SK-N-SH (cell line): Measurements from ENCODE around the gene AFAP1L1. TPM values are rescaled to one million over a fixed set of nuclear protein-coding genes. Genes with fewer than 3 reads are reported as not detected.
A peak's percentile ranks its signal among the peaks of the same experiment; 100 is the strongest.

ENCODE experiments used
- CTCF ChIA-PET: fragments of 300-600, 350-600 bp; formaldehyde crosslinking; extraction: SDS; loops from one replicate; lab custom pipeline; 2021; lab: Yijun Ruan, JAX
- POLR2A ChIA-PET: fragments of 350-600 bp; sonication (Branson Sonifier 250); formaldehyde crosslinking; extraction: SDS; loops from one replicate; lab custom pipeline; 2020; ENCODE audit warnings: antibody characterized with exemption, inconsistent platforms; lab: Yijun Ruan, JAX
- DNase-seq: peaks from one replicate; pipeline ENCODE4 v3.0.0; 2012
- H2AFZ ChIP-seq: fragments of 200-600 bp; sonication (generic); 2 replicates; pipeline ENCODE4 v1.8.1; 2016; ENCODE audit warnings: antibody characterized with exemption, mild to moderate bottlenecking, low read depth
- H3F3A ChIP-seq: fragments of 200-600 bp; sonication (generic); replicated peaks from 2 replicates; pipeline ENCODE3; 2016; ENCODE audit warnings: antibody characterized with exemption, mild to moderate bottlenecking; ENCODE audit not compliant: insufficient read depth
- H3K27ac ChIP-seq, 2 experiments: fragments of 200-500 bp in 1 of 2; fragments of 200-600 bp in 1 of 2; sonication (Bioruptor generic) in 1 of 2; sonication (generic), shearing (Covaris generic) in 1 of 2; 2 replicates each; pipeline versions ENCODE4 v1.5.1 to v1.6.1; 2014 to 2016; ENCODE audit warnings: low read depth in 2 of 2, inconsistent platforms in 1 of 2, low read length in 1 of 2, mild to moderate bottlenecking in 1 of 2, mixed read lengths in 1 of 2
- H3K27me3 ChIP-seq: fragments of 200-600 bp; sonication (generic), shearing (Covaris generic); 2 replicates; pipeline ENCODE4 v1.6.1; 2016; ENCODE audit warnings: mixed run types; ENCODE audit not compliant: insufficient read depth
- H3K36me3 ChIP-seq, 2 experiments: fragments of 200-500 bp in 1 of 2; fragments of 200-600 bp in 1 of 2; sonication (Bioruptor generic) in 1 of 2; sonication (generic) in 1 of 2; replicated peaks in 1 of 2; 2 replicates each; pipeline versions ENCODE3 to v1.5.1; 2014 to 2016; ENCODE audit warnings: low read length in 1 of 2, mild to moderate bottlenecking in 1 of 2; ENCODE audit not compliant: insufficient read depth in 2 of 2, control insufficient read depth in 1 of 2
- H3K4me1 ChIP-seq, 2 experiments: fragments of 200-500 bp in 1 of 2; fragments of 200-600 bp in 1 of 2; sonication (Bioruptor generic) in 1 of 2; sonication (generic), shearing (Covaris generic) in 1 of 2; 2 replicates each; pipeline versions ENCODE4 v1.5.1 to v1.6.1; 2014 to 2016; ENCODE audit warnings: low read depth in 1 of 2, low read length in 1 of 2, mixed run types in 1 of 2; ENCODE audit not compliant: insufficient read depth in 2 of 2, control insufficient read depth in 1 of 2
- H3K4me2 ChIP-seq: fragments of 200-600 bp; sonication (generic), shearing (Covaris generic); 2 replicates; pipeline ENCODE4 v1.6.1; 2017; ENCODE audit warnings: mixed run types
- H3K4me3 ChIP-seq, 2 experiments: fragments of 200-500 bp in 1 of 2; fragments of 200-600 bp in 1 of 2; sonication (Bioruptor generic) in 1 of 2; sonication (generic), shearing (Covaris generic) in 1 of 2; 2 replicates each; pipeline versions ENCODE4 v1.5.1 to v1.8.1; 2014 to 2016; ENCODE audit warnings: low read depth in 2 of 2, inconsistent platforms in 1 of 2, low read length in 1 of 2, mild to moderate bottlenecking in 1 of 2, mixed read lengths in 1 of 2, moderate library complexity in 1 of 2
- H3K79me2 ChIP-seq: fragments of 200-600 bp; sonication (generic); 2 replicates; pipeline ENCODE4 v1.8.1; 2017; ENCODE audit warnings: mild to moderate bottlenecking; ENCODE audit not compliant: insufficient read depth
- H3K9ac ChIP-seq: fragments of 200-600 bp; sonication (generic); 2 replicates; pipeline ENCODE4 v1.6.1; 2017; ENCODE audit warnings: mixed run types
- H3K9me2 ChIP-seq: fragments of 200-600 bp; sonication (generic); 2 replicates; pipeline ENCODE4 v1.6.1; 2017; ENCODE audit warnings: mixed run types
- H3K9me3 ChIP-seq: fragments of 200-600 bp; sonication (generic); 2 replicates; pipeline ENCODE4 v1.6.1; 2017; ENCODE audit warnings: mixed run types, mild to moderate bottlenecking, moderate library complexity
- H4K20me1 ChIP-seq: fragments of 200-600 bp; sonication (generic); 2 replicates; pipeline ENCODE4 v1.6.1; 2017; ENCODE audit warnings: mild to moderate bottlenecking, mixed run types; ENCODE audit not compliant: insufficient read depth
- CTCF ChIP-seq: fragments of 200-600 bp; sonication (generic); IDR thresholded peaks from 2 replicates; pipeline ENCODE4 v1.6.1; 2017; ENCODE audit warnings: antibody characterized with exemption, mild to moderate bottlenecking, moderate library complexity
- EP300 ChIP-seq, 2 experiments: IDR thresholded peaks; 2 replicates each; pipeline versions ENCODE4 v1.4.0 to v1.6.1; 2012; ENCODE audit warnings: borderline replicate concordance in 1 of 2, low read depth in 1 of 2, low read length in 1 of 2
- FOXJ3 ChIP-seq: sonication (generic); formaldehyde crosslinking; IDR thresholded peaks from 2 replicates; pipeline ENCODE4 v1.5.1; 2020; ENCODE audit warnings: mild to moderate bottlenecking, missing genetic modification reagents
- FOXM1 ChIP-seq: IDR thresholded peaks from 2 replicates; pipeline ENCODE4 v1.4.0; 2012; ENCODE audit warnings: low read depth, mild to moderate bottlenecking
- GABPA ChIP-seq: IDR thresholded peaks from 2 replicates; pipeline ENCODE4 v1.4.0; 2012; ENCODE audit warnings: low read depth, mild to moderate bottlenecking
- MEF2A ChIP-seq: IDR thresholded peaks from 2 replicates; pipeline ENCODE4 v1.4.0; 2012; ENCODE audit warnings: low read depth, borderline replicate concordance
- MXI1 ChIP-seq: IDR thresholded peaks from 2 replicates; pipeline ENCODE4 v1.6.1; 2012; ENCODE audit warnings: mild to moderate bottlenecking, low read depth, low read length, improper control_type of control experiment
- NFIC ChIP-seq: IDR thresholded peaks from 2 replicates; pipeline ENCODE4 v1.4.0; 2012; ENCODE audit warnings: borderline replicate concordance
- NRF1 ChIP-seq: IDR thresholded peaks from 2 replicates; pipeline ENCODE4 v1.6.1; 2012; ENCODE audit warnings: low read depth, mild to moderate bottlenecking, low read length
- POLR2AphosphoS5 ChIP-seq: IDR thresholded peaks from 2 replicates; pipeline ENCODE4 v1.6.1; 2012; ENCODE audit warnings: low read depth, low read length
- RAD21 ChIP-seq: IDR thresholded peaks from 2 replicates; pipeline ENCODE4 v1.6.1; 2012; ENCODE audit warnings: mild to moderate bottlenecking, low read length
- RCOR1 ChIP-seq: fragments of 150-350 bp; IDR thresholded peaks from 2 replicates; pipeline ENCODE4 v1.6.1; 2017; ENCODE audit warnings: antibody characterized with exemption, low read length
- REST ChIP-seq: IDR thresholded peaks from 2 replicates; pipeline ENCODE4 v1.6.1; 2012; ENCODE audit warnings: mild to moderate bottlenecking, low read depth, low read length, moderate library complexity
- RFX5 ChIP-seq: IDR thresholded peaks from 2 replicates; pipeline ENCODE4 v1.6.1; 2012; ENCODE audit warnings: mild to moderate bottlenecking, improper control_type of control experiment, low read length
- SIN3A ChIP-seq: IDR thresholded peaks from 2 replicates; pipeline ENCODE4 v1.6.1; 2012; ENCODE audit warnings: low read depth, mild to moderate bottlenecking, low read length, moderate library complexity, borderline replicate concordance
- SMC3 ChIP-seq: IDR thresholded peaks from 2 replicates; pipeline ENCODE4 v1.6.1; 2012; ENCODE audit warnings: low read depth, low read length, improper control_type of control experiment
- TCF12 ChIP-seq: IDR thresholded peaks from 2 replicates; pipeline ENCODE4 v1.4.0; 2012
- WGBS: methylation state at CpG from one replicate; pipeline ENCODE4 v1.1.6; 2017; ENCODE audit warnings: low lambda C conversion rate; 5-methylcytosine and 5-hydroxymethylcytosine counted together
- polyA plus RNA-seq, 3 experiments: library from polyadenylated mRNA; depleted of rRNA; stranded (reverse); fragments of >200 nt; gene quantifications; 2 replicates each; pipeline ENCODE4 v1.2.3, GENCODE V29; 2012
- TF ChIP-seq, protein P1 (sequence below): IDR thresholded peaks from 2 replicates; pipeline ENCODE4; 2012
- TF ChIP-seq, protein P2 (sequence below): fragments of 150-350 bp; IDR thresholded peaks from 2 replicates; pipeline ENCODE4 v1.6.1; 2017; ENCODE audit warnings: antibody characterized with exemption, low read length, low read depth, borderline replicate concordance

AFAP1L1 gene
- polyA plus RNA-seq, 1 of the 3 experiments (the other 2 are of a cell fraction), result 0.82 TPM

DNA sequence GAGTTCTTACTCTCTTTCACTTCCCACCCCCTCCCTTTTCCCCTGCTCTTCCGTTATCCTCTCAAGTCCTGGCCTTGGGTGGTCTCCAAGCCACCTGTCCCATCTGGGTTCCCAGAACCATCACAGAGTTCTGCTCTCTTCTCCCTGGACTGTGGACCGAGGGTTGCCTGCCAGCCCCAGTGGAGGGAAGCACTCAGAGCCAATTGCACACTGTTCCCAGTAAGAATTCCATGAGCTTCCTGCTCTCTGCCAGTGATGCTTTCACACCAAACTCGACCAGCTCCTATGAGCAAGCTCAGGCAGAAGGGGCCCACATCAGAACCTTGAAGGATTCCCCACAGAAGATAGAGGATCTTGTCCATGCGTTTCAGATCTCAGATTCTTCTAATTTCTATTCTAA lies 20.1 kb upstream of the AFAP1L1 start (continued):
- TF ChIP-seq RCOR1 (no peak), RFX5 (no peak), MEF2A (no peak), FOXJ3 (no peak), NRF1 (no peak), SMC3 (no peak), RAD21 (no peak), MXI1 (no peak), EP300 (IDR thresholded peaks at IDR 0.05; ENCODE audit: borderline replicate concordance in 1 of 2, low read depth in 1 of 2, low read length in 1 of 2) (no peak)
- TF ChIP-seq, protein P1, sequence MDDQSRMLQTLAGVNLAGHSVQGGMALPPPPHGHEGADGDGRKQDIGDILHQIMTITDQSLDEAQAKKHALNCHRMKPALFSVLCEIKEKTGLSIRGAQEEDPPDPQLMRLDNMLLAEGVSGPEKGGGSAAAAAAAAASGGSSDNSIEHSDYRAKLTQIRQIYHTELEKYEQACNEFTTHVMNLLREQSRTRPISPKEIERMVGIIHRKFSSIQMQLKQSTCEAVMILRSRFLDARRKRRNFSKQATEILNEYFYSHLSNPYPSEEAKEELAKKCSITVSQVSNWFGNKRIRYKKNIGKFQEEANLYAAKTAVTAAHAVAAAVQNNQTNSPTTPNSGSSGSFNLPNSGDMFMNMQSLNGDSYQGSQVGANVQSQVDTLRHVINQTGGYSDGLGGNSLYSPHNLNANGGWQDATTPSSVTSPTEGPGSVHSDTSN, result no peak

DNA sequence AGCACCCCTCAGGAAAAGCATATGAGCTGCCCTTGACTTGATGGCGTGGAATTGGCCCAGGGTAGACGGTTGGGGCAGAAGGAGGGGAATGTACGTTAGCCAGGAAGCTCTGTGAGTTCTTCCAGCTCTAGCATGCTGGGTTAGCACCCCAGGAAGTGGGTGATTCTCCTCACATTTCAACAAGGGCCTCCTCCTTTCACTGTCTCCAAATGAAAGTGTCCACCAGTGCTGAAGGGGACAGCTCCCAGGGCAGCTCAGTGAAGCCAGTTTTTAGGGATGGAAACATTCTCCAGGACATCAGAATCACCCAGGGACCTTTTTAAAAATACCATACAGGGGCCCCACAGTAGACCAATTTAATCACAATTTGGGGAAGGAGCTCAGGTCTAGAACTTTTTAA lies 17.2 kb upstream of the AFAP1L1 start:
- peak; percentile 95 for TF ChIP-seq REST
- TF ChIP-seq SMC3, result no peak
- CTCF ChIA-PET, result interaction anchor here (0.9 to 1.6 kb wide), 4 partner anchors 11 to 31 kb away, joined by 3 to 6 read pairs (median 5); no protein-coding TSS in a partner anchor
- H3K9me3 ChIP-seq, result no peaks in the 10 kb centered on the region
- no peaks in the 10 kb centered on the region for H3K9me2 ChIP-seq
- H3K4me2 ChIP-seq, result no peak overlapping the region
- no peaks in the 10 kb centered on the region for H3K36me3 ChIP-seq
- DNase-seq, result no peak
- POLR2A ChIA-PET, result no interaction called here
- no peaks in the 10 kb centered on the region for H3K79me2 ChIP-seq
- no peaks in the 10 kb centered on the region for H4K20me1 ChIP-seq
- H3F3A ChIP-seq, result no peaks in the 10 kb centered on the region
- H3K4me3 ChIP-seq, result no peak overlapping the region
- 20% methylated on average over 2 of the region's 3 CpGs for WGBS
- H2AFZ ChIP-seq, result no peak overlapping the region
- H3K27ac ChIP-seq, result no peak overlapping the region
- H3K4me1 ChIP-seq, result no peaks in the 10 kb centered on the region
- H3K27me3 ChIP-seq, result no peaks in the 10 kb centered on the region
- no peak overlapping the region for H3K9ac ChIP-seq

DNA sequence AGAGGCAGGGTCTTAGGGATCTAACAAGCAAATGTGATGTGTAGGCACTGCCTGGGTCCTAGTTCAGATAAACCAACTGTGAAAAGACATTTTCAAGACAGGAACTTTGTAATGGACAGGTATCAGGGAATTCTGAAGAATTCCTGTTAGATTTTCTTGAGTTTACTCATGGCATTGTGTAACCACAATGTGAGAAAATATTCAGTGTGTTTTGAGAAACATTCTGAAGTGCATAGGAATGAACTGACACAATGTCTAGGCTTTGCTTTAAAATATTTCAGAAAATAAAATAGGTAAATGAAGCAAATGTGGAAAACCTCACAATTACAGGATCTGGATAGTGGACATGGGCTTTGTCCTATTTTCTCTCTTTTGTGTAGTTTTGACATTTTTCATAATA lies 15.2 kb upstream of the AFAP1L1 start:
- Histone ChIP-seq H3K9me3 (no peaks in the 10 kb centered on the region), H3K9me2 (no peaks in the 10 kb centered on the region), H3K4me2 (no peak overlapping the region), H3F3A (no peaks in the 10 kb centered on the region), H3K27me3 (no peaks in the 10 kb centered on the region), H2AFZ (no peak overlapping the region), H3K4me1 (no peaks in the 10 kb centered on the region), H3K27ac (no peak overlapping the region), H3K9ac (no peak overlapping the region), H3K4me3 (no peak overlapping the region), H3K79me2 (no peaks in the 10 kb centered on the region), H4K20me1 (no peaks in the 10 kb centered on the region), H3K36me3 (no peaks in the 10 kb centered on the region)
- ChIA-PET CTCF (interaction anchor here (1.3 to 1.9 kb wide), 4 partner anchors 9 to 221 kb away, joined by 3 to 4 read pairs (median 4); partner anchors contain the start of gene ABLIM3), POLR2A (no interaction called here)
- no peak for DNase-seq
- no peak for TF ChIP-seq GABPA
- TF ChIP-seq POLR2AphosphoS5, result no peak
- no peak for TF ChIP-seq CTCF
- TF ChIP-seq FOXM1, result no peak
- no peak for TF ChIP-seq SIN3A
- TF ChIP-seq, protein P2, sequence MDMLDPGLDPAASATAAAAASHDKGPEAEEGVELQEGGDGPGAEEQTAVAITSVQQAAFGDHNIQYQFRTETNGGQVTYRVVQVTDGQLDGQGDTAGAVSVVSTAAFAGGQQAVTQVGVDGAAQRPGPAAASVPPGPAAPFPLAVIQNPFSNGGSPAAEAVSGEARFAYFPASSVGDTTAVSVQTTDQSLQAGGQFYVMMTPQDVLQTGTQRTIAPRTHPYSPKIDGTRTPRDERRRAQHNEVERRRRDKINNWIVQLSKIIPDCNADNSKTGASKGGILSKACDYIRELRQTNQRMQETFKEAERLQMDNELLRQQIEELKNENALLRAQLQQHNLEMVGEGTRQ, result no peak
- TF ChIP-seq TCF12, result no peak
- TF ChIP-seq NFIC, result no peak
